ENCODE data around the gene CDNF.
"Not testable (repeated sequence)": the region's sequence is repeated elsewhere in the genome, so short reads cannot be mapped to it uniquely, and the experiment has no call there.

The CDNF gene

GRCh38 chr10:14838582-14839304 is 906 bp upstream of the CDNF start:
- no peak for DNase-seq (ENCODE audit: low read depth)

DNA sequence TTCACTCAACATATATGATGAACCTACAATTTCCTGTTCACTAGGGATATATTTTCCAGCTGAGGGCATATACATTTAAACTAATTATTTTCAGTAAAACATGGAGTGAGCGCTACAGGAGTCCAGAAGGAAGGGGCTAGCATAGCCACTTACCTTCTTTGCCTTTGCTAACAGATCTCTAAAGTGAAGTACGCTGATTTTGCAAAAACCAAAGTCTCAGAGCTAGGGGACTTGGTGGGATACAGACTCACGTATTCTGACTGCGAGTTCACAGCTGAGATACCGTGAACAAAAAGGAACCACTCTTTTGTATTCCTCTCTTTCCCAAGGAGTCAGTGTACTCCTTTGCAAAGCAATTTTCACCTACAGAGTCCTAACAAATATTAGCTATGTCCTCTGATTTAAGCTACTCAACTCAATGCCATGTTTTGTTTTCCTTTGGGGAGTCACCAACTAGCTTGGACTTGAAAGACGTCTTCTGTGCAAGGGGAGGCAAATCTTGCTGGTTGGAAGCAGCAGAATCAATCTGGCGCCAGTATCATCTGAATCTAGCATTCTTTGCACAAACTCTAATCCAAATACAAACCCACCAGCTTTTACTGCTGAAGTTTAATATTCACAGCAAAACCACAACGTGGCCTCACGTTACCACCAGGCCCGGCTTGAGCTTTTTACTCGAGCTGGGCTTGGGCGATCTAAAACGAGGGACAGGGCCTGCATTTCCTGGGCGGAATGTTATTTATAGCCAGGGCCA is 657 bp downstream of the CDNF start:
- no peak for DNase-seq (ENCODE audit: low read depth)

DNA sequence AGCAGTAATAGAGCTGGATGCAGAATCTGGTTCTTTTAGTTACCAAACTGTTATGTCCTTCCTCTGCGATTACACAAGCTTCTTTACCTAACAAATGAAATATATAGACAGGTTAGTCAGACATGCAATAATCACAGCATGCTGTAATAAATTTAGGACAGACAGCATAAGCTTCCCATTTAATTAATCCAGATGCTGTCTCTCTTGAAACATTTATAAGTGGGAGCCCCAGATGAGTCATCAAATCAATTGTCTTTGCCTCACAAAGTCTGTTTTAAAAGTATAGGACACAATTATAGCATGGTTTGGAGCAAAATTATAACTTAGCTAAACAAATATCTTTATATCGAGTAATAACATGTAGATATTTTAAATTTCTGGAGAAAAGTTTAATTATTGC is 1.6 kb downstream of the CDNF start:
- no peak for DNase-seq (ENCODE audit: low read depth)

DNA sequence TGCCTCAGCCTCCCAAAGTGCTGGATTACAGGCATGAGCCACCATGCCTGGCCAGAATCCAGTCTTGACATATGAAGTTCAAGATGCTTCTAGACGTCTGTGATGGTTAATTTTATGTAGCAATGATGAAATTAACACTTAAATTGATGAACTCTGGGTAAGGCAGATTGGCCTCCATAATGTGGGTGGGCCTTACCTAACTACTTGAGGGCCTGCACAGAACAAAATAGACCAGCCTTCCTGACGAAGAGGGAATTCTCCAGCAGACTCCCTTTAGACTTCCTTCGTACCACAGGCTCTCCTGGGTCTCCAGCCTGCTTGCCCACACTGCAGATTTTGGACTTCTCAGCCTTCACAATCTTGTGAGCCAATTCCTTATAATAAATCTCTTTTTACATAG is 4.7 kb downstream of the CDNF start:
- no peak for DNase-seq (ENCODE audit: low read depth)

GRCh38 chr10:14826076-14826829 is 11.6 kb downstream of the CDNF start:
- no peak for DNase-seq (ENCODE audit: low read depth)

GRCh38 chr10:14823966-14824365 is 13.9 kb downstream of the CDNF start:
- no peak for DNase-seq (ENCODE audit: low read depth)

- no peak for DNase-seq (ENCODE audit: low read depth)
Observed at GRCh38 chr10:14822879-14823755, 14.7 kb downstream of the CDNF start.

GRCh38 chr10:14821635-14822375 is 16.0 kb downstream of the CDNF start:
- DNase-seq (ENCODE audit: low read depth): no peak

DNA sequence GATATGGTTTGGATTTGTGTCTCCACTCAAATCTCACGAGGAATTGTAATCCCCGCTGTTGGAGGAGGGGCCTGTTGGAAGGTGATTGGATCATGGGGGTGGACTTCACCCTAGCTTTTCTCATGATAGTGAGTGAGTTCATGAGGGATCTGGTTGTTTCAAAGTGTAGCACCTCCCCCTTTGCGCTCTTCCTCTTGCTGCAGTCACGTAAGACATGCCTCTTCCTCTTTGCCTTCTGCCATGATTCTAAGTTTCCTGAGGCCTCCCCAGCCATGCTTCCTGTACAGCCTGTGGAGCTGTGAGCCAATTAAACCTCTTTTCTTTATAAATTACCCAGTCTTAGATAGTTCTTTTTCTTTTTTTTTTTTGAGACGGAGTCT is 17.1 kb downstream of the CDNF start:
- DNase-seq (ENCODE audit: low read depth): no peak

- peak; percentile 93 for DNase-seq (ENCODE audit: low read depth)
Observed at GRCh38 chr10:14820010-14820774, 17.6 kb downstream of the CDNF start.

DNA sequence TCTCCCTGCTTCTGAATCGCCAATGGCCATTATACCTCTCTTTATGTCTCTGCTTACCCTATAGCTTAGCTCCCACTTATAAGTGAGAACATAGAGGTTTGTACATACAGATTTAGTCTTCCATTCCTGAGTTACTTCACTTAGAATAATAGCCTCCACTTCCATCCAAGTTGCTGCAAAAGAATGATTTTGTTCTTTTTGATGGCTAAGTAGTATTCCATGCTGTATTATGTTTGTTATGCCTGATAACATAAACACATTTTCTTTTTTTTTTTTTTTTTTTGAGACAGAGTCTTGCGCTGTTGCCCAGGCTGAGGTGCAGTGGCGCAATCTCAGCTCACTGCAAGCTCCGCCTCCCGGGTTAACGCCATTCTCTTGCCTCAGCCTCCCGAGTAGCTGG is 21.1 kb downstream of the CDNF start:
- DNase-seq (ENCODE audit: low read depth): not testable (repeated sequence)

GRCh38 chr10:14815681-14816080 is 22.2 kb downstream of the CDNF start:
- DNase-seq (ENCODE audit: low read depth): no peak

DNA sequence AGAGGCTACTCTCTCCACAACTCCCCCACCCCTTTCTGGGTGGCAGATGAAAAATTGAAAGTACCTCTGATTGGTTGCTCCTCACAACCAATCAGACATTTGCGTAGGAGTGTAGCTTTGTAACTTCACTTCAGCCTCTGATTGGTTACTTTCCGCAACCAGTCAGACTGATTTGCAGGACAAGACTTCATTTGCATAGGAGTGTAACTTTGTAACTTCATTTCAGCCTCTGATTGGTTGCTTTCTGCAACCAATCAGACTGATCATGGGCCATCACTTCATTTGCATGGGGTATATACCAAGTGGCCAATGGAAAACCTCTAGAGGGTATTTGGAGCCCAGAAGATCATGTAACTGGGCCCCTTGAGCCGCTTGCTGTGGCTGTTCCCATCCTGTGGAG is 25.6 kb downstream of the CDNF start:
- no peak for DNase-seq (ENCODE audit: low read depth)

DNA sequence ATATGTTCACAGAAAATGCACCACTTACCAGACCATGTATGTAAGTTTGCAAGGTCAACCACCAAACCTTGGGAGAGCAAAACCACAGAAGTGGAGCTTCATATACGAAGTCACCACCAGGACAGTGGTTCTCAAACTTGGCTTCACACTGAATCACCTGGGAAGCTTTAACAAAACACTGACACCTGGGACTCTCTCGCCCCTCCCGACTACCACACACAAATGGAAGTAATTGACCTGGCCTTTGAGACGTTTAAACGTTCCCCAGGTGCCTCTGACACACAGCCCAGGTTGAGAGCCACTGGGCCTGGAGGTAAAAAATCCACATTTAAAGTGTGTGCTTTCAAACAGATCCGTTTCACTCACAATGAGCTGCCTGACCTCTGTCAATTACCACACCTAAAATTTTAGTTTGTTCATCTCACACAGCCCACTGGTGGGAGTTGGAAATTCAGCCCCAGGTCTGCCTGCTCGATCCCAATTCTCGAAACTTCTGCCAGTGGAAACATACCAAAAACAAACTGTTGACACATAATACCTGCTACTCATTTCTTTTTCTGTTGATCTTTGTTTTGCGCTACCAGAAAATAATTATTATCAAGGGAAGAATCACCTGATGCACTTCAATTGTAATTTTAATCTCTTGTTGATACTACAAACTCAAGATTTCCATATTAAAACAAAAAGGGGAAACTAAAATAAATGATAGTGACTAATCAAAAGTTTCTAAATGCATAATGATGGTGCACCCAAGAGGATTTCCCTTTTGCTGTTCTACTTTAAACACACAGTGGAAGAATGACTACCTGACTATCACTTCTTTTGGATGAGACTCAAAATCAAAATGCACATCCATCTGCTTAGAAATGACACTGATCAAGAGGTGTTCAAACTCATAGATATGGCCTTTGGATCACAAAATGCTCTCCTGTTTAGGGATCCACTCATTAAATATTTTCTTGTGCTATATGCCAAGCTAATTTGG is 26.6 kb downstream of the CDNF start:
- DNase-seq (ENCODE audit: low read depth): no peak

- DNase-seq (ENCODE audit: low read depth): no peak
Observed at GRCh38 chr10:14806318-14806717, 31.5 kb downstream of the CDNF start.

GRCh38 chr10:14803827-14804226 is 34.0 kb downstream of the CDNF start:
- no peak for DNase-seq (ENCODE audit: low read depth)

GRCh38 chr10:14801723-14802122 is 36.1 kb downstream of the CDNF start:
- no peak for DNase-seq (ENCODE audit: low read depth)

GRCh38 chr10:14800397-14800796 is 37.4 kb downstream of the CDNF start:
- no peak for DNase-seq (ENCODE audit: low read depth)

DNA sequence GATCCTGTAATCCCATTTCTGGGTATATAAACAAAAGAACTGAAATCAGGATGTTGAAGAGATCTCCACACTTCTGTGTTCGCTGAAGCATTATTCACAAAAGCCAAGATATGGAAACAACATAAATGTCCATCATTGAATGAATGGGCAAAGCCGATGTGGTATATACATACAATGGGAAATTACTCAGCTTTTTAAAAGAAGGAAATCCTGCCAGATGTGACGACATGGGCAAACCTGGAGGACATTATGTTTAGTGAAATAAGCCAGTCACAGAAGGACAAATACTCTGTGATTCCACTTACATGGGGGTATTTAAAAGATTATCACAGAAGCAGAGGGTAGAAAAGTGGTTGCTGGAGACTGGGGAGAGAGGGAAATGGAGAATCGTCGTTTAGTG is 39.2 kb downstream of the CDNF start:
- DNase-seq (ENCODE audit: low read depth): no peak
